Measurements from ENCODE around the gene FBL. TPM values are rescaled to one million over a fixed set of nuclear protein-coding genes. Genes with fewer than 3 reads are reported as not detected.

Gene FBL
- total and polyA plus RNA-seq, 10 of the 15 experiments (the other 5 are each of a cell fraction or from before 2014, with no cell fraction given), result 156 to 1,083 (median 478) TPM

DNA sequence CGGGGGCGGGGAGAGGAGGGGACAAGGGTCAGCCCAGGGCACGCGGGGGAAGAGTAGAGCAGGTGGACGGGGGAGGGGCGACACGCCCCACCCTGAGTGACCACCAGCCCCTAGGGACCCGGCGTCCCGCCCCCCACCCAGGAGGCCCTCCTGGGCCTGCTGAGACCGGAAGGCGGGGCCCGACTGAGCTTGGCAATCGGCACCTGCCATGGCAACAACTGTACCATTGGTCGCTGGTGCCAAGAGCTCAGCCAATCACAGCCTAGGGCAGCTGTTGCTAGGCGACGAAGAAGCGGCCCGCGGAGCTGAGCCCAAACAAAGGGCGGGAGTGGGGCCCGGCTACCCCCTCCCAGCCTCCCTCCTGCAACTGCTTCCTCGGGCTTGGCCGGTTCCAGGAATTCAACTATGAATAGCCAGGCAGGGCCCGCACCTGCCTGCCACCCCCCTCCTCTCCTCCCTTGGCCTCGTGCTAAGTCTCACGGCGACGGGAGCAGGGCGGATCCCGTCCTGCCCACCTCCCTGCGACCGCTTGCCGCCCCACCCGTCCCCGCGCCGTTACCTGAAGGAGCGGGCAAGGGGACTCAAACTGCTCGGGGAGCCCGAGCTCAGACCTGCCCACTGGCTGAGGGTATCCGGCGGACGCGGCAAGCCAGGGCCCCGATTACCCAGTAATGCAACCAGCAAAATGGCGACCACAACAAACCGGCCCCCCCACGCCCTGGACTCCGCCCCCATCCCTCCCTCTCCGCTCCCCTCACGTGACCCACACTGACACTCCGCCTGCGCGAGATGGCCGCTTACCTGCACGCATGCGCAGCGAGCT, 12.5 kb downstream of the FBL start, which contains the start of gene DYRK1B (continued):
- TF ChIP-seq, protein P1, sequence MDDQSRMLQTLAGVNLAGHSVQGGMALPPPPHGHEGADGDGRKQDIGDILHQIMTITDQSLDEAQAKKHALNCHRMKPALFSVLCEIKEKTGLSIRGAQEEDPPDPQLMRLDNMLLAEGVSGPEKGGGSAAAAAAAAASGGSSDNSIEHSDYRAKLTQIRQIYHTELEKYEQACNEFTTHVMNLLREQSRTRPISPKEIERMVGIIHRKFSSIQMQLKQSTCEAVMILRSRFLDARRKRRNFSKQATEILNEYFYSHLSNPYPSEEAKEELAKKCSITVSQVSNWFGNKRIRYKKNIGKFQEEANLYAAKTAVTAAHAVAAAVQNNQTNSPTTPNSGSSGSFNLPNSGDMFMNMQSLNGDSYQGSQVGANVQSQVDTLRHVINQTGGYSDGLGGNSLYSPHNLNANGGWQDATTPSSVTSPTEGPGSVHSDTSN (IDR thresholded peaks at IDR 0.05; ENCODE audit: insufficient replicate concordance, low read depth, low read length), result no peak
- TF ChIP-seq, protein P2, sequence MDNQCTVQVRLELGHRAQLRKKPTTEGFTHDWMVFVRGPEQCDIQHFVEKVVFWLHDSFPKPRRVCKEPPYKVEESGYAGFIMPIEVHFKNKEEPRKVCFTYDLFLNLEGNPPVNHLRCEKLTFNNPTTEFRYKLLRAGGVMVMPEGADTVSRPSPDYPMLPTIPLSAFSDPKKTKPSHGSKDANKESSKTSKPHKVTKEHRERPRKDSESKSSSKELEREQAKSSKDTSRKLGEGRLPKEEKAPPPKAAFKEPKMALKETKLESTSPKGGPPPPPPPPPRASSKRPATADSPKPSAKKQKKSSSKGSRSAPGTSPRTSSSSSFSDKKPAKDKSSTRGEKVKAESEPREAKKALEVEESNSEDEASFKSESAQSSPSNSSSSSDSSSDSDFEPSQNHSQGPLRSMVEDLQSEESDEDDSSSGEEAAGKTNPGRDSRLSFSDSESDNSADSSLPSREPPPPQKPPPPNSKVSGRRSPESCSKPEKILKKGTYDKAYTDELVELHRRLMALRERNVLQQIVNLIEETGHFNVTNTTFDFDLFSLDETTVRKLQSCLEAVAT (IDR thresholded peaks at IDR 0.05), result peak; percentile 42; the same call in 1 of the 2 replicates

DNA sequence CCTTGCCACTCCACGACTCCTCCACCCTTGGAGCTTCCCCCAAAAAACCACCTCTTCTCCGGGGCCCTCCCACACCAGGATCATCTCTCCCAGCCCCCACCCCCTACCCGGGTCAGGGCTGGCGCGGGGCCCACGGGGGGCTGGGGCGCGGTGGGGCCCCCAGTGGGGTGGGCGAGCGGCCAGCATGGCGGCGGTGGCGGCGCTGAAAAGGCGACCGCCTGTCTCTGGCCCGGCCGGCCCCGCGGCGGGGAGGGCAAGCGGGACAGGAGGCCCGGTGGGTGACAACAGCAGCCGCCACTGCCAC, 13.1 kb downstream of the FBL start:
- ChIA-PET CTCF (interaction anchor here (0.6 to 2.1 kb wide), 12 partner anchors 8 to 294 kb away, joined by 3 to 61 read pairs (median 6); partner anchors contain the start of gene PSMC4), RAD21 (ENCODE audit: unreplicated experiment) (interaction anchor here (0.6 to 2.1 kb wide), 10 partner anchors 10 to 177 kb away, joined by 4 to 29 read pairs (median 18); partner anchors contain the start of genes FBL and PSMC4), POLR2A (interaction anchor here (0.6 to 2.1 kb wide), 13 partner anchors 9 to 397 kb away, joined by 3 to 34 read pairs (median 4); partner anchors contain the start of genes FBL and RPS16), SMC1A (ENCODE audit: uncharacterized antibody, unreplicated experiment) (interaction anchor here (1.0 to 2.1 kb wide), 6 partner anchors 11 to 158 kb away, joined by 3 to 33 read pairs (median 17); partner anchors contain the start of genes FBL and LEUTX)
- no peak for DNase-seq (ENCODE audit: low read depth, low spot score)
- WGBS (ENCODE audit: insufficient coverage, insufficient replicate concordance, low lambda C conversion rate, missing lambda C conversion rate), result 23% methylated on average over 10 of the region's 24 CpGs
- peak overlapping the region; percentile 51 for H2AFZ ChIP-seq (ENCODE audit: control insufficient read depth, low read depth, low read length)
- H3K4me1 ChIP-seq (ENCODE audit: control insufficient read depth, insufficient read depth, low read length), result peaks cover 20% of the 10 kb centered on the region
- intact Hi-C loops (cut with micrococcal nuclease; ENCODE audit: unreplicated experiment) (no loop called here), in situ Hi-C loops (cut with MboI) (no loop called here)
- no peaks in the 10 kb centered on the region for H4K20me1 ChIP-seq (ENCODE audit: control insufficient read depth, insufficient read depth)
- H3K27ac ChIP-seq (ENCODE audit: control insufficient read depth, insufficient read depth), result peak overlapping the region; percentile 51
- peak overlapping the region; percentile 56 for H3K4me2 ChIP-seq (ENCODE audit: control insufficient read depth, insufficient read depth)
- H3K9me3 ChIP-seq (replicated peaks; ENCODE audit: control insufficient read depth, insufficient read depth, low read length), result no peaks in the 10 kb centered on the region
- peaks cover 15% of the 10 kb centered on the region for H3K79me2 ChIP-seq (ENCODE audit: control insufficient read depth, insufficient read depth, low read length)
- no TSS peak for BruUV-seq (replicated peaks)
- H3K9ac ChIP-seq (ENCODE audit: control insufficient read depth, insufficient read depth, low read length), result peak overlapping the region; percentile 75
- no peak for FAIRE-seq
- H3K4me3 ChIP-seq, result peak overlapping the region; percentile 97
- TF ChIP-seq, protein P1 (IDR thresholded peaks at IDR 0.05; ENCODE audit: insufficient replicate concordance, low read depth, low read length), result no peak
- TF ChIP-seq, protein P3, sequence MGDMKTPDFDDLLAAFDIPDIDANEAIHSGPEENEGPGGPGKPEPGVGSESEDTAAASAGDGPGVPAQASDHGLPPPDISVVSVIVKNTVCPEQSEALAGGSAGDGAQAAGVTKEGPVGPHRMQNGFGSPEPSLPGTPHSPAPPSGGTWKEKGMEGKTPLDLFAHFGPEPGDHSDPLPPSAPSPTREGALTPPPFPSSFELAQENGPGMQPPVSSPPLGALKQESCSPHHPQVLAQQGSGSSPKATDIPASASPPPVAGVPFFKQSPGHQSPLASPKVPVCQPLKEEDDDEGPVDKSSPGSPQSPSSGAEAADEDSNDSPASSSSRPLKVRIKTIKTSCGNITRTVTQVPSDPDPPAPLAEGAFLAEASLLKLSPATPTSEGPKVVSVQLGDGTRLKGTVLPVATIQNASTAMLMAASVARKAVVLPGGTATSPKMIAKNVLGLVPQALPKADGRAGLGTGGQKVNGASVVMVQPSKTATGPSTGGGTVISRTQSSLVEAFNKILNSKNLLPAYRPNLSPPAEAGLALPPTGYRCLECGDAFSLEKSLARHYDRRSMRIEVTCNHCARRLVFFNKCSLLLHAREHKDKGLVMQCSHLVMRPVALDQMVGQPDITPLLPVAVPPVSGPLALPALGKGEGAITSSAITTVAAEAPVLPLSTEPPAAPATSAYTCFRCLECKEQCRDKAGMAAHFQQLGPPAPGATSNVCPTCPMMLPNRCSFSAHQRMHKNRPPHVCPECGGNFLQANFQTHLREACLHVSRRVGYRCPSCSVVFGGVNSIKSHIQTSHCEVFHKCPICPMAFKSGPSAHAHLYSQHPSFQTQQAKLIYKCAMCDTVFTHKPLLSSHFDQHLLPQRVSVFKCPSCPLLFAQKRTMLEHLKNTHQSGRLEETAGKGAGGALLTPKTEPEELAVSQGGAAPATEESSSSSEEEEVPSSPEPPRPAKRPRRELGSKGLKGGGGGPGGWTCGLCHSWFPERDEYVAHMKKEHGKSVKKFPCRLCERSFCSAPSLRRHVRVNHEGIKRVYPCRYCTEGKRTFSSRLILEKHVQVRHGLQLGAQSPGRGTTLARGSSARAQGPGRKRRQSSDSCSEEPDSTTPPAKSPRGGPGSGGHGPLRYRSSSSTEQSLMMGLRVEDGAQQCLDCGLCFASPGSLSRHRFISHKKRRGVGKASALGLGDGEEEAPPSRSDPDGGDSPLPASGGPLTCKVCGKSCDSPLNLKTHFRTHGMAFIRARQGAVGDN (IDR thresholded peaks at IDR 0.05), result 0 out of 2 replicates have a peak, but pooled peaks have one; percentile 30
- H3K36me3 ChIP-seq (ENCODE audit: control insufficient read depth in 2 of 2, insufficient read depth in 2 of 2, low read length in 1 of 2), result peaks cover 34 to 42% of the 10 kb centered on the region in 2 experiments
- no peaks in the 10 kb centered on the region for H3K27me3 ChIP-seq (replicated peaks in 1 of 2; ENCODE audit: control insufficient read depth in 2 of 2, insufficient read depth in 2 of 2, low read length in 1 of 2)
- ATAC-seq, result no peak

Data from GM12878 (cell line).